Natural killer cell treated with Interleukin-12 subunit alpha and Interleukin-12 subunit beta and Interleukin-15 and Interleukin-18, amount 100 ng/mL, for 72 hours (primary cell): Measurements from ENCODE around the gene PIGR. TPM values are rescaled to one million over a fixed set of nuclear protein-coding genes. Genes with fewer than 3 reads are reported as not detected.

Experiments used
- total RNA-seq, 2 donors: library from RNA; stranded (reverse); gene quantifications; one replicate each; pipeline ENCODE4 v1.2.3, GENCODE V29; 2022

Gene PIGR
- total RNA-seq, 2 donors from 2014 or later = 0.08 TPM; not detected in 1

Other genes with a start within 250 kb of the PIGR start
- not detected for gene IL19, start 175.7 kb downstream of the PIGR start, total RNA-seq
- under 1 TPM in 1 of 2 donors, not detected in 1; 0.95 TPM for gene IL10, start 174.0 kb downstream of the PIGR start, total RNA-seq
- gene IL20, start 80.8 kb downstream of the PIGR start, total RNA-seq = not detected
- gene IL24, start 49.0 kb downstream of the PIGR start, total RNA-seq = not detected
- gene FCMR, start 24.5 kb downstream of the PIGR start, total RNA-seq = 1 to 10 TPM; 4.1 to 6.8 TPM
- gene FCAMR, start 24.0 kb upstream of the PIGR start, total RNA-seq = not detected
- not detected for gene C1orf116, start 86.3 kb upstream of the PIGR start, total RNA-seq
- gene YOD1, start 104.7 kb upstream of the PIGR start, total RNA-seq = 10 to 100 TPM in 1 of 2 donors, 1 to 10 TPM in 1; 8.1 to 10.5 TPM
- 1 to 10 TPM; 1.3 to 2.7 TPM for gene PFKFB2, start 106.8 kb upstream of the PIGR start, total RNA-seq
- gene C4BPB, start 142.4 kb upstream of the PIGR start, total RNA-seq = under 1 TPM in 1 of 2 donors, not detected in 1; 0.38 TPM
- not detected for gene C4BPA, start 157.8 kb upstream of the PIGR start, total RNA-seq